GM23248 (cell line): ENCODE data around the gene HOXA5.

ENCODE experiments used
- EZH2 ChIP-seq: fragments of 200-600 bp; sonication (generic); IDR thresholded peaks from 2 replicates; pipeline ENCODE4 v1.6.1; 2018; ENCODE audit warnings: antibody characterized with exemption, mild to moderate bottlenecking; ENCODE audit not compliant: insufficient read depth, poor library complexity, severe bottlenecking
- EZH2phosphoT487 ChIP-seq: fragments of 200-600 bp; sonication (generic); IDR thresholded peaks from 2 replicates; pipeline ENCODE4 v1.6.1; 2018; ENCODE audit warnings: antibody characterized with exemption, moderate library complexity, mild to moderate bottlenecking, low read depth; ENCODE audit not compliant: insufficient read depth

- TF ChIP-seq EZH2phosphoT487 (no peak), EZH2 (no peak)
These were observed 14.4 kb upstream of the HOXA5 start for GRCh38 chr7:27157702-27158431.
